ENCODE data around the gene GPR151. TPM values are rescaled to one million over a fixed set of nuclear protein-coding genes. Genes with fewer than 3 reads are reported as not detected.

GPR151 gene
- total RNA-seq, 4 donors from 2014 or later: not detected

- in situ Hi-C loops (cut with MboI; ENCODE audit: low sequenced_read_pairs in 4 of 4) (no loop called here), intact Hi-C loops (cut with DNase I; ENCODE audit: low total_unique reads) (no loop called here)
- H3K9me3 ChIP-seq: no peaks in the 10 kb centered on the region
- no peak overlapping the region for H3K27ac ChIP-seq
- H3K27me3 ChIP-seq: no peaks in the 10 kb centered on the region
- no peak overlapping the region for H3K4me3 ChIP-seq
- peaks cover 0 to 21% of the 10 kb centered on the region in 2 donors for H3K36me3 ChIP-seq
- no peak for ATAC-seq
- H3K4me1 ChIP-seq: no peaks in the 10 kb centered on the region
- DNase-seq: no peak
- TF ChIP-seq CTCF (IDR thresholded peaks at IDR 0.05 in 4 of 5, conservative IDR thresholded peaks at IDR 0.05 in 1 of 5): no peak
- no peak for TF ChIP-seq POLR2A (IDR thresholded peaks at IDR 0.05)
These were observed 378 bp downstream of the GPR151 start for GRCh38 chr5:146515473-146516150.

GRCh38 chr5:146514575-146514974, 1.4 kb downstream of the GPR151 start:
- DNase-seq (no peak), ATAC-seq (no peak)
- H3K4me1 ChIP-seq: no peaks in the 10 kb centered on the region
- H3K9me3 ChIP-seq: no peaks in the 10 kb centered on the region
- TF ChIP-seq CTCF (IDR thresholded peaks at IDR 0.05 in 4 of 5, conservative IDR thresholded peaks at IDR 0.05 in 1 of 5) (no peak), POLR2A (IDR thresholded peaks at IDR 0.05) (no peak)
- in situ Hi-C loops (cut with MboI; ENCODE audit: low sequenced_read_pairs in 4 of 4) (no loop called here), intact Hi-C loops (cut with DNase I; ENCODE audit: low total_unique reads) (no loop called here)
- no peak overlapping the region for H3K27ac ChIP-seq
- H3K27me3 ChIP-seq: no peaks in the 10 kb centered on the region
- H3K4me3 ChIP-seq: no peak overlapping the region
- peaks cover 0 to 32% of the 10 kb centered on the region in 2 donors for H3K36me3 ChIP-seq

GRCh38 chr5:146513462-146513861, 2.5 kb downstream of the GPR151 start:
- intact Hi-C loops (cut with DNase I; ENCODE audit: low total_unique reads): no loop called here
- ATAC-seq: no peak
- Histone ChIP-seq H3K36me3 (peaks cover 0 to 43% of the 10 kb centered on the region in 2 donors), H3K27me3 (no peaks in the 10 kb centered on the region), H3K9me3 (no peaks in the 10 kb centered on the region), H3K4me3 (no peak overlapping the region), H3K27ac (no peak overlapping the region), H3K4me1 (no peaks in the 10 kb centered on the region)
- TF ChIP-seq POLR2A (IDR thresholded peaks at IDR 0.05): no peak
- TF ChIP-seq CTCF (IDR thresholded peaks at IDR 0.05 in 4 of 5, conservative IDR thresholded peaks at IDR 0.05 in 1 of 5): no peak
- in situ Hi-C loops (cut with MboI; ENCODE audit: low sequenced_read_pairs in 4 of 4): no loop called here
- DNase-seq: no peak

GRCh38 chr5:146510559-146511125, 5.3 kb downstream of the GPR151 start:
- TF ChIP-seq CTCF (IDR thresholded peaks at IDR 0.05 in 4 of 5, conservative IDR thresholded peaks at IDR 0.05 in 1 of 5) (no peak), POLR2A (IDR thresholded peaks at IDR 0.05) (no peak)
- Histone ChIP-seq H3K27ac (no peak overlapping the region), H3K27me3 (no peaks in the 10 kb centered on the region), H3K9me3 (no peaks in the 10 kb centered on the region), H3K4me3 (no peak overlapping the region), H3K36me3 (peaks cover 0 to 70% of the 10 kb centered on the region in 2 donors), H3K4me1 (no peaks in the 10 kb centered on the region)
- ATAC-seq: no peak
- intact Hi-C loops (cut with DNase I; ENCODE audit: low total_unique reads) (no loop called here), in situ Hi-C loops (cut with MboI; ENCODE audit: low sequenced_read_pairs in 4 of 4) (no loop called here)
- no peak for DNase-seq

Data from gastrocnemius medialis (tissue), 4 donors.